ENCODE measurements around the gene TBC1D22A.
"Not testable (repeated sequence)": the region's sequence is repeated elsewhere in the genome, so short reads cannot be mapped to it uniquely, and the experiment has no call there.

TBC1D22A gene

DNA sequence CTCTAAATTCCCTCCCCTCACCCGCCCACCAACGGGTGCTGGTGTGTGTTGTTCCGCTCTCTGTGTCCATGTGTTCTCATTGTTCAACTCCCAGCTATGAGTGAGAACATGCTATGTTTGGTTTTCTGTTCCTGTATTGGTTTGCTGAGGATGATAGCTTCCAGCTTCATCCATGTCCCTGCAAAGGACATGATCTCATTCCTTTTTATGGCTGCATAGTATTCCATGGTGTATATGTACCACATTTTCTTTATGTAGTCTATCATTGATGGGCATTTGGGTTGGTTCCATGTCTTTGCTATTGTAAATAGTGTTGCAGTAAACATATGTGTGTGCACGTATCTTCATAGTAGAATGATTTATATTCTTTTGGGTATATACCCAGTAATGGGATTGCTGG lies 54.9 kb downstream of the TBC1D22A start:
- DNase-seq, result not testable (repeated sequence)

DNA sequence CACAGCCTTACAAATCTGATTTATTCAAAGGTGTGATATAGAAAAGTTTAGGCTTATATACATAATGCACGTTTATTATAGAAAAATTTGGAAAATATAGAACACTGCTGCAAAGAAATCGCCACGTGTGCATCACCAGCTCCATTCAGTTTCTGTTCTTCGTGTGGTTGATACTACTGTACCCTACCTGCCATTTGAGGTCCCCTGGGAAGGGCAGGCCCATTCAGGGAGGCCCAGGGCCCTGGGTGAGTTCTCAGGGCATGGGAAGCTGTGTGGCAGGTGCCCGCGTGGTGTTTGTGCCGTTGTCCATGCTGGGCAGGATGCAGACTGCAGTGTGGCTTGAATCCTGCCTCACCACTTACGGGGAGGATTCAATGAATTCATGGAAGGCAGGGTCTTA lies 60.8 kb downstream of the TBC1D22A start:
- DNase-seq, result no peak

DNA sequence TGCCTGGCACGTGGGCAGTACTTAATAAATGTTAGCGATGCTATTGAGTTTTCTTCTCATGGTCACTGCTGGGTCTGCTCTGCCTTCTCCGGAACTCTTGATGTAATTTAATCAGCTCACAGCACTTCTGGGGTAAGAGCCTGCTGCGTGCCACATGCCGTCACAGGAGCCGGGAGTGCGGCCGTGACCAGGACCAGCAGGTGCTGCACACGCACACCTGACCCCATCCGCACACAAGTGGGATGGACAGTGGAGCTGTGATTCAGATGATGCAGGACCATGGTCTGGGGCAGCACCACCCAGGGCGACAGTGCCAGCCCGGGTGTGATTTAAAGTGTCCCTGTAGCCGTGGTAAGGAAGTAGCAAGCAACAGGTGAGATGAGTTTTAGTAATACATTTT lies 61.2 kb downstream of the TBC1D22A start:
- DNase-seq, result no peak

DNA sequence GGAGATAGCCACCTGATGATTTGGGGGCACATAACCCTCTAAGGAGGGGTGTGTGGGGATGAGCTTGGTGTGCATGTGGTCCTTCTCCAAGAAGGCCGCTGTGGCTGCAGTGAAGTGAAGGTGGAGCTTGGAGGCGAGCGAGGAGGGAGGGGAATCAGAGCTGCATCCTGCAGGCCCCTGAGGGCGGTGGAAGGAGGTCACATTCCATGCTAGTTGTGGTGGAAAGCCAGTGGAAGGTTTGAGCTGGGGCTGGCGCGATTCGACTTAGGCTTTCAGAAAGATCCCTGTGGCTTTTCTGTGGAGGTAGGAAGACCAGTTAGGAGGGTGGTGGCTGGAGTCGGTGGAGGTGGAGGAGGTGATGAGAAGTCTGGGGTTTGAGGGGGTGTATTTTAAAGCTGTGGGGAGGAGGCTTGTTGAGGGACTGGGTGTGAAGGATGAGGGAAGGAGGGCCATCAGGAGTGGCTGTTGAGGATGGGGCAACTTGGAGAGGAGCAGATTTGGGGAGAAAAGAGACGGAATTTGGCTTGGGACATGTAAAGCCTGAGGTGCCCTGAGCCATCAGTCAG lies 62.0 kb downstream of the TBC1D22A start:
- no peak for DNase-seq

DNA sequence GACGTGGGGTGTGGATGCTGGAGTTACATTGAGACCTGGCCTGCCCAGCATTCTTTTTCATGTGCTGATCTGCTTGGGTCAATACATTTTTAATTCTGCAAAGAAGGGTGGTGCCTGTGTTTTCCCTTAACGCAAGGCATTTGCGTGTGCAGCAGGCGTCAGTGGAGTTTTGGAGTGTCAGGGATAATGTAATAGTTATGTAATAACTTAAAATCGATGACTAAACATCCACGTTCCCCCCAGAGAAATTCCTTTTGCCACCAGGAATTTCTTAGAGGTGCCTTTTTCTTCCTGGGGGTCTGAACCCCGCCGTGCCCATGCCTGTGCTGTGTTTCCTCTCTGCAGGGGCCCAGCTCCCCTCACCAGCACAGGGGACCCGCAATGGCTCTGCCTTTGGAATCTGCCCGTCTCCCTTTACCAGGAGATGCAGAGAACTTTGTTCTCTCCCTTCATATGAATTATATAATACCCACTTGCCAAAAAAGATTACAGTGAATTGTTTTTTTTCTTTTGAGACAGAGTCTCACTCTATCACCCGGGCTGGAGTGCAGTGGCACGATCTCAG lies 62.6 kb downstream of the TBC1D22A start:
- DNase-seq, result no peak

DNA sequence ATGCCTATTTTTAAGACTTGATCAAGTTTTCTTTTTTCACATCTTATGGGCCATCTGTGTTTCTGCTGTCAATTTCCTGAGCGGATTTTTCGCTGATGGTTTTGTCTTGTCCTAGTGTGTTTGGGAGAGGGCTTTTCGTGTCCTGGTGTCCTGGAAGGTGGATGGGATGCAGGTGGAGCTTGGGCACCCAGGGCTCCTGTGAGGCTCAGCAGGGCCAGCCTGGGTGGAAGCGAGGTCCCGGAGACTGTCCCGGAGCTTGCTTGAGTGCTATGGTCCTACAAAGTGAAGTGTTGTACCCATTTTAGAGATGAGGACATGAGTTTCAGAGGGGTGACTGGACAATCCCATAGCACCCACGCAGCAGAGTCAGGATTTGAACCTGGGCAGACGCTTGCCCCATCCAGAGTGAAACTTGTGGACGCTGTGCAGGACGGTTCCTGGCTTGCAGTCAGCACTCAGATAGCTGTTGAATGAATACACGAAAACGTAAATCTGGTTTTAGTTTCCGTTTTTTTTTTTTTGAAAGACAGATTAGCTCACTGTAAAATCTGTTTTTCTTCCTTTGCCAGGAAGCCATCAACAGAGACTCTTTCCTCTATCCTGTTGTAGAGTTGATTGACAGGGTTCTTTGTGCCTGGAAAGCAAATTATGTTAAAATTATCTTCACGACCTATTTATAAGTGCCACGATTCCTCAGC lies 64.1 kb downstream of the TBC1D22A start:
- DNase-seq, result no peak

DNA sequence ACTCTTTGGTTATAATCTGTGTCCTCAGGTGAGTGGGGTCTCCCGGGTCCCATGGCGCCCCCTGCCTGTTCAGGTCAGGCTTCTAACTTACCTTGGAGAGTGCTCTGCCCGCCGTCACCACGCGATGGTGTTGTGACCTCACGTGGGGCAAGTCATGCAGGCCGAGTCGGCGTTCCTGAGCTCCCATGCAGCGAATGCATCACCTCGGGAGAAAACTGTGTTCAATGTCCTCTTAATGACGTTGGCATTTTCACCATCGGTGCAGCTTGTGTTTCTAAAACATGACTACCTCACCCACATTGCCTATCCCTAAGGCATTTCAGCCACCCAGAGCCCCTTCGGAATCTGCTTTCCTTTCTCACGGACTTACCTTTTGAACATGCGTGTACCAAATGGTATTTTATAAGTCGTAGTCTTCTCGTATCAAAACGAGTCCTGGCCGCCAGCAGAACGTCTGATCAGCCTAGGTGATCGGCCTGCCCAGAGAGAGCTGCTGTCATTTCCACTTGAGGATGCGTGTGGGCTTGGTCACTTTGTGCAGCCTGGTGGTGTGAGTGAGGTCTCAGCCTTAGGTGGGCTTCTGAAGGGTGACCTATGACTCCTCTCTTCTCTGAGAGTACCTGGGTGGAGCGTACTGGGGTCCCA lies 64.8 kb downstream of the TBC1D22A start:
- DNase-seq, result no peak

DNA sequence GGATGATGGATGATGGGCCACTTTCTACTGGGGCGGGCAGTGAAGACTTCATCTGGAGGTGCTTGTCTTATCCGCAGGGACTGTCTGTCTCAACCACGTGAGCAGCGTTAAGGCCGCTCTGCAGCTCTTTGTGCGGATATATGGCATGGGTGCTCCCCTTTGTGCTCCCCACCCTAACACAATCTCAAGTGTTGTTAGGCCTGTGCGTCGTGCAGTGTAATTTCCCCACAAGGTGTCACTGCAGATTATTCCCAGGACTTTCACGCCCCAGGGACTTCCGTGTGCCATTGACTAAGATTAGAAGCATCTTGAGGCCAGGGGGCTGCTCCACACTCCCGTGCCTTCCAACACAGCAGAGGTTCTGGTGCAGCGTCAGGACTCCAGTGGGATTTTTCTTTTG lies 65.3 kb downstream of the TBC1D22A start:
- DNase-seq, result no peak

DNA sequence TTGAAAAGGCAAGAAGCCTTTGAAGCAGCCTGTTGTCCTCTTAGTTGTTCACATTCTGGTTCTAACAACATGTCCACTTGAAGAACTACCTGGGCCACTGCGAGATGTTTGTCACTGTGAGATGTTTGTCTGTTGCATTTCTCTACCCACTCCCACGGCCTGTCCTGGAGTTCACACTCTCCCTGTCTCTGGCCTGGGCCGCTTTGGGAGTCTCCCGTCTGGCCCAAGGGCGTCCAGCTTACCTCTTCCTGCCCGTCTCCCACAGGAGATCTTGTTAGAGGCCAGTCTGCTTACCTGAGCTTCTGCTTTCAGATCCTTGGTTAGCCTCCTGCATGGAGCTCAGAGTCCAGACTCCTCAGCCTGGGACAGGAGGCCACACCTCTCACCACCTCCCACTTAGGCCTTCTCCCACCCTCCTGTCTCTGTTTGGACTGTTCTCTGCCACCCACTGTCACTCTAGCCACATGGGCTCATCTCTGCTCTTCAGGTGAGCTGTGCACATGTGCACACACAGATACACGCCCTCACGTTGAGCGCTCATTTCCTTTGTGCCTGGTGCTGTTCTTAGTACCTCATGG lies 66.0 kb downstream of the TBC1D22A start:
- DNase-seq, result no peak

DNA sequence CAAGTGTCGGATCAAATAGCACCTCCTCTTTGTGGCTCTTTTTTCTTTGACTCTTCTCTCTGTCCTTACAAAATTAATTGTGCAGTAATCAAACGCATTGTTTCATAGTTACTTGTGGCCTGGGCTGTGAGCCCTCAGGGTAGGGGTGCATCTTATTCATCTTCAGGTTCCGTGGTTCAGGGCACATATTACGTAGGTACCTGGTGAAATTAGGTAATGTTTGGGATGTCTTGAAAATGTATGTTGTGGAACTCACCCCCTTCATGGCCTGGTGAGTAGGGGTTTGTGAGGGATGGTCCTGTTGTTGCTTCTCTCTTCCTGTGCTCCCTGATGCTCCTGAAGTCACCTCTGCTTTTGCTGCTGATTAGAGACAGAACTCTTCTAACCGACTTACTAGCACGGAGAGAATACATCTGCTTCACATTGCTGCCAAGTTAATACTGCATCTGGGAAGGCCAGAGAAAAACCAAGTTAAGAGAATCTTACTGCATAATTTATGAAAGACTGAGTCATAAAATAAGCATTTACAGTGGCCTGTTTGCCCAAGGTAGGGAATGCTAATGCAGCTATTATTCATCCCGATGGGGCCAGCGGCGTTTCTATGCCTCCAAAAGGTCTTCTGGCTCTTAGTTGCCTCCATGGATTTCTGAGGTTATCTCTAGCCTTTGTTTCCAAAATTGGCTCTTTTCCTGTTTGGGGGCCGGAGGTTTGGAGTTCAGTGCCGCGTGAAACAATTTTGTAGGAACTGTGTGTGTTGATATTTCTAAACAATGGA lies 66.9 kb downstream of the TBC1D22A start:
- DNase-seq, result no peak

DNA sequence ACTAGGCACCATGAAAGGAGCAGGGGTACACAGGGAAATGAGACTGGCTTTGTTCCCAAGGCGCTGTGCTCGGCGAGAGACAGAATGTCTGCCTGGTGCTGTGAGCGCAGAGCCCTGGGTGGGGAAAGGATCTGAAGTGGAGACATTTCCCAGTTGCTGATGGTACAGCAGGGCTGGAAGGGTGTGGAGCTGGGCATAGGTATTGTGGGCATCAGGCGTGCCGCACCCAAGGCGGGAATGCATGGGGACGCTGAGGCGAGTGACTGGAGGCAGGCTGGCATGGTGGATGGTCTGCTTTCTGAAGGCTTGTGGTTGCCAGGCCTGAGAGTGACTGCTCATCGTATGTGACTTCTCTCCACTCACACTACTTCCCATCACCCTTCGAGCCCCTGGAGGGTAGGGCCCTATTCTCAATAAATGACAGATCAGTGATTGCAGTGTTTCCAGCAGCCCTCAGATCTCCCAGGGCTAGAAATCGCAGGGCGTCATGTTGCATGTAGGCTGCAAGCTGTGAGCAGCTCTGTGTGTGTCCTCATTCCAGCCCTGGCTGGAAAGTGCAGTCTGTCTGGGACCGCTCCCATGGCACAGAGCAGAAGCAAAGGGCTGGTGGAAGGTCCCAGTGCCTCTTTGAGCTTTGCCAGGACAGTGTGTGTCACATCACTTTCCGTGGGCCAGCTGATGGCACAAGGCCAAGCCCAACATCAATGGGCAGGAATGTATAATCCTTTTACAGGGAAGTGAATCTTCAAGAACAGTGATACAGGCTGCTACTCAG lies 67.7 kb downstream of the TBC1D22A start:
- no peak for DNase-seq

DNA sequence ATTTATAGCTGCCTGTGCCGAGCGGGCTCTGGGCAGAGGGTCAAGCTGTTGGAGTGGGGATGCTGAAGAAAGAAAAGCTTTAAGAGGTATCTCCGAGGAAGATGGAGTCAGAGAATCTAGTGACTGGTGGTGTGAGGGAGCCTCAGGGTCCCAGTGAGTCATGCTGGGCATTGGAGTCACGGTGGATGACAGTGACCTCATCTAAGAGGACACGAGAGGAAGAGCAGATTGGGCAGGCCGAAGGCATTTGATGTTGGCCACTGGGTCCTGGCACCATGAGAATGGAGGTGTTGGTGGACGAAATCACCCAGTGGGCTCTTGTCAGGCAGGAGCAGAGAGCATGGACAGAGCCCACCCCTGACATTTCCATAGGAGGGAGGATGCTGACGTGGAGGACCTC lies 68.4 kb downstream of the TBC1D22A start:
- no peak for DNase-seq

DNA sequence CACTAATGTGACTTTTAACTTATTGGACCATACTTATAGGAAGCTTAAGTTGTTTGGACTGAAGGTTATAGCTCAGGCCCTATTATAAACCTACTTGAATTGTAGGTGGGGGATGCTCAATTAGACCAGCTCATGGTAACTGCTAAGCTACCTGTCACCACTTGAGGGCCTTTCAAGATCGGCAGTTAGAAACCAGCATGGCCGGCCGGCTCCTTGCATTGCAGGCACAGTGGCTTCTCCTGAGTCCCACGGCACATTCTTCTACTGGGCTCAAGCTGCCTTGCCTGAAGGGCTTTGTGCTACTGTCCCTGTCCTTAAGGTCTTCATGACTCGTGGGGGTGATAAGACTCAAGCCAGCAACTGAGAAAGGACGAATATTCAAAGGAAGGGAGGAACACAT lies 70.8 kb downstream of the TBC1D22A start:
- no peak for DNase-seq

DNA sequence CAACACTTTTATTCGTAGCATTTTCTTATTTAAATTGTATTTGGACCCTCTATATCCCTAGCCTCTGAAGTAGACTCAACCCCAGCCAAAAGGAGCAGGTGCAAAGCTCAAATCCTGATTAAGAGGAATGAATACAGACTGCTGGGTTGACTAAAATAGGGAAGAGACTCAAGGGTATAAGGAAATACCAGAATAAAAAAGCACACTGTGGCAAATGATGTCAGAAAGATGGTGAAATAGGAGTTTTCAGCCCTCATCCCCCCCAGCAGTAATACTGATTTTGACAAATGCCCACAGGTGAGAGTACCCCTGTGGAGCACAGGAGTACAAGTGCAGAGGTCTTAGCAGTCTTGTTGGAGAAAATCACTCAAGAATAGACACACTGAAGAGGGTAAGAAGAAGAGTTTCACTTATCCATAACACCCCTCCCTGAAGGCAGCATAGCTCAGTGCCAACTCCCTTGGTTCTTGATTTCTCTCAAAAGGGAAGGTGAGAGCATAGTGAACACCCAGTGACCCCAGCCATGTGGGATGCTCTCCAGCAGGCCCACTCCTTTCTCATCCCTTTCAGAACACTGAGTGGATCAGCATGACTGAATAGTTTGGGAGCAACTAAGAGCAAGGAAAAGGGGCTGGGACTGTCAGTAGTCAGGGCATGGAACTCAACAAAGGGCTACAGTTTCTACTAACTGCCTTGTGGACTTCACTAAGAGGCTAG lies 71.7 kb downstream of the TBC1D22A start:
- no peak for DNase-seq

DNA sequence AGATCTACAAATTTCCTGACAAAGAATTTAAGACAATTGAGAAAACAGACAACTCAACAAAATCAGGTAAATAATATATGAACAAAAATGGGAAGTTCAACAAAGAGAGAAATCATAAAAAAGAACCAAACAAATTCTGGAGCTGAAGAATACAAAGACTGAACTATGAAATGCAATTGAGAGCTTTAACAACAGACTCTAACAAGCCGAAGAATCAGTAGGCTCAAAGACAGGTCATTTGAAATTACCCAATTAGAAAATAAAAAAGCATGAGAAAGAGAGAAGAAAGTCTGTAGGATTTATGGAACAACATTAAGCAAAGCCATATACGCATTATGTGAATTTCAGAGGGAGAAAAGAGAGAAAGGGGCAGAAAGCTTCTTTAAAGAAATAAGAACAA lies 72.8 kb downstream of the TBC1D22A start:
- no peak for DNase-seq

DNA sequence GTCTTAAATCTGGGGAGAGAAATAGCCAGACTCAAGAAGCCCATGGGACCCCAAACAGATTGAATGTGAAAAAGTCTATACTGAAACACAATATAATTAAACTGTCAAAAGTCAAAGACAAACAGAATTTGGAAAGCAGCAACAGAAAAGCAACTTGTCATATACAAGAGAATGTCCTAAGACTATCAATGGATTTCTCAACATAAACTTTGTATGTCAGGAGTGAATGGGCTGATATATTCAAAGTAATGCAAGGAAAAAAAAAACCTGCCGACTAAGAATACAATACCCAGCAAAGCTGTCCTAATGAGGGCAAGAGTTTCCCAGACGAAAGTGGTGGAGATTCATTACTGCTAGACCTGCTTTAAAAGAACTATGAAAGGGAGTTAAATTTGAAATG lies 73.2 kb downstream of the TBC1D22A start:
- no peak for DNase-seq

DNA sequence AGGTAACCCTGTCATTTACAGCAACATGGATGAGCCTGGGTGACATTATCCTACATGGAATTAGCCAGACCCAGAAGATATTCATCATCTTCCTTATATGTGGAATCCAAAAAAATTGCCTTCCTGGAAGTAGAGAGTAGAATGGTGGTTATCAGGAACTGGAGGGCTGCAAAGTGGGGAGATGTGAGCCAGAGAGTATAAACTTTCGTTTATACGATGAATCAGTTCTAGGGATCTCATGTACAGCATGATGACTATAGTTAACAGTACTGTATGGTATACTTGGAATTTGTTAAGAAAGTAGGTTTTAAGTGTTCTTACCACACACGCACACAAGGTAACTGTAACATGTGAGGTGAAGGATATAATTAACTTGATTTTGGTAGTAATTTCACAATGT lies 79.1 kb downstream of the TBC1D22A start:
- no peak for DNase-seq

DNA sequence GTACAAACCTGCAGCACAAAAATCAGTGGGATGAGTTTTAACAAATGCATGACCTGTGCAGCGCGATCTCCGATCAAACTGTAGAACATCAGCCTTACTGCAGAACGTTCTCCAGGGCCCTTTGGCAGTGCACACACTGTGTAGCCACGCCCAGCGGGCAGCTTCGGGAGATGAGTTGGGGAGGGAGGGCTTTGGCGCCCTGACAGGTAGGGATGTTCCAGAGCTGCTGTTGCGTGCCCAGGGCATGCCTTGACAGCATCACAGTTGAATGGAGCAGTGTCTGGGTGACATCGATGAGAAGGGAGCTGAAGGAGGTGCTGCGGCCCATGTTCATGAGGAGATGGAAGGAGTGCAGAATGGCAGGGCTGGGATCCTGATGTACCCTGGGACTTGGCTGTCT lies 80.2 kb downstream of the TBC1D22A start:
- DNase-seq, result no peak

DNA sequence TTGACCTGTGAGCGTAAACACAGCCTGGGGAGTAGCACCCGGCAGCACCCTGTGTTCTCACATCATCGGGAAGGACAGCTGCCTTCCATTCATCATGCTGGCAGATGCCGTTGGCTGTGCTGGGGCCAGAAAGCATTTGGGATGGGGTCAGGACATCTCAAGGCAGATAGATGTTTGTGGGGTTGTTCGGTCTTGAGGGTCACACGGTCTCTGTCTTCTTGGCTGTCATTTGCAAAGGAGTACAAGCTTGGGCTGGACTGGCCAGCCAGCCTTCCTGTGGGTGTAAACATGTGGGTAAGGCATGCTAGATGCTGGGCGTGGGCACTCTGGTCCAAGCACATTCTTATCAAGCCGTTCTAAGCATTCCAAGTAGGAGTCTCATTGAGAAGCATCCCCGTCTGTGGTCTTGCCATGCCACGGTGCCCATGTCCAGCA lies 81.4 kb downstream of the TBC1D22A start:
- DNase-seq, result no peak

DNA sequence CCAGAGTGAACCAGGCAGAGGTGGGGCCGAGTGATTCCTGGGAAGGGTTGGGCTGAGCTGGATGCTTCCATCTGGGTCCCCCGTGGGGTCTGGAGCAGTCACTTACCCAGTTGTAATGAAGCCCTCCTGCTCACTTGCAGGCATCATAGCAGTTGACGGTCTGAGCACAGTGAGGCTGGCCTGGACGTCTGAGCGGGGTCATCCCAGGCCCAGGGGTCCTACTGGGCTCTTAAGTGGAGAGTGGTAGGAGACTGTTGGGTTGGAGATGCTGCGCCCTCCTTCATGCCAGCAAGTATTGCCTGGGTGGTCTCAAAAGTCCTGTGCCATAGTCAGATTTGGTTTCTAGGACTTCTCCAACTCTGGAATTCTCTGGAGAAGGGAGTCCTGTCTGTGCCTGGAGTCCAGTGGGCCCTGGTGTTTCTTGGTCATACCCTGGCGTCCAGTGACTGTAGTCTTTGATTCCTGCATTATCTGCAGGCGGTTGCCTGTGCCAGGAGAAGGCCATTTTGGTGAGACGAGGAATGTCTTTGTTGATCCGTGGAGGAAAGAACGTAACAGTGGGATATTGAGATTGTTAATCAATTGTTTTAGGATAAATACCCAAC lies 82.3 kb downstream of the TBC1D22A start:
- no peak for DNase-seq

Measured in activated CD4-positive, alpha-beta T cell treated with anti-CD3 and anti-CD28 coated beads for 1 hour (primary cell).